RKO (cell line): ENCODE results near the gene NELFB.

Experiments
- DNase-seq: peaks from one replicate; pipeline ENCODE4 v3.0.0-alpha.2; 2016; ENCODE audit warnings: low spot score

NELFB gene

DNA sequence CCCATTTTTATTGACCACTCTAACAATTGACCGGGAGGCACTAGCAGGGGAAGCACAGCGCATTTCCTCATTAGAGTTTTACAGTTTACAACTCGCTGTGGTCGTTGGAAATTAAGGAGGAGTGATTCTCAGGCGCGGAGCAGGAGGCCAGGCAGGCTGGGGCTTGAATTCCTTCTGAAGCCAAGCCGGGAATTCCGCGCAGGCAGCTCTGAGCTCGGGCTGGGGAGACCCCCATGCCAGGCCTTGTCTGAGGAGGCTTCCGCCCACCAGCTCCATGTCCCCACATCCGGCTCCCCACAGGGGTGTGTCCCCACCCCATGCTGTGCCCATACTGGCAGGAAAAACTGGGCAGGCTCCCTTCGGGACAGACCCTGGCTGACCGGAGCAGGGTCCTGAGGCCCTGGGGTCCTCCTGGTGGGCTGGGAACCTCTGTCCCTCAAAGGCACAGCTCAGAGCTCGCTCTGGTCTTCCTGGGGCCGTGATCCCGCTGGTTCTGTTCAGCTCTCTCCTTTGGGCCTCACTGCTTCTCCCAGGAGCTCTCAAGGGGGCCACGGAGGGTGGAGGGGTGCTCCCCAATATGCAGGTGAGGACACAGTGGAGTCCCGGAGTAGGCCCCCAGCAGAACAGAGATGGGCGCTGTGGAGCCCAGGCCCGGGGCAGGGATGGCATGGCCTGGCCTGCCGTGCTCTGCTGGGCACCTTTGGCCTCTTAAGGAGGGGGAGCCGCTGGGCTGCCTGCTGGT lies 48.2 kb downstream of the NELFB start:
- DNase-seq: no peak

DNA sequence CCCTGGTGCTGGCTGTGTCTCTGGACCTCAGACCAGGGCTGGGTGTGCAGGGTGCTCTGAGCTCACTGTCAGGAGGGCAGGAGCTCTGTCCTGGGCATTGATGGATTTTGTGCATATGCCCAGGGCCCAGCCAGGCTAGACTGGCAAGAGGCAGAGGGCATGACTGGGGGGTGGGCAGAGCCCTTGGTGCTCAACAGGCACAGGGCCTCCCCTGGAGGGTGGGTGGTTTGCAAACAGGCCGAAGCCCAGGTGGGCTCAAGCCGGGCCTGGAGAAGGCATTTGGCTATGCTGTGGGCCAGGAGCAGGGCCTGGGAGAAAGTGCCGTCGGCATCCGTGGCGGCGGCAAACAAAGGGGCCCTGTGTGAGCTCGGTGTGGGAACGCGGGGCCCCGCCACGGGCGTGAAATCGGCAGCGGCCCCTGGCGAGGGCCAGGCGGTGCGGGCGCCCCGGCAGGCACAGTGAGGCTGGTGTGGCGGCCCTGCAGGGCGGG lies 48.8 kb downstream of the NELFB start:
- no peak for DNase-seq

DNA sequence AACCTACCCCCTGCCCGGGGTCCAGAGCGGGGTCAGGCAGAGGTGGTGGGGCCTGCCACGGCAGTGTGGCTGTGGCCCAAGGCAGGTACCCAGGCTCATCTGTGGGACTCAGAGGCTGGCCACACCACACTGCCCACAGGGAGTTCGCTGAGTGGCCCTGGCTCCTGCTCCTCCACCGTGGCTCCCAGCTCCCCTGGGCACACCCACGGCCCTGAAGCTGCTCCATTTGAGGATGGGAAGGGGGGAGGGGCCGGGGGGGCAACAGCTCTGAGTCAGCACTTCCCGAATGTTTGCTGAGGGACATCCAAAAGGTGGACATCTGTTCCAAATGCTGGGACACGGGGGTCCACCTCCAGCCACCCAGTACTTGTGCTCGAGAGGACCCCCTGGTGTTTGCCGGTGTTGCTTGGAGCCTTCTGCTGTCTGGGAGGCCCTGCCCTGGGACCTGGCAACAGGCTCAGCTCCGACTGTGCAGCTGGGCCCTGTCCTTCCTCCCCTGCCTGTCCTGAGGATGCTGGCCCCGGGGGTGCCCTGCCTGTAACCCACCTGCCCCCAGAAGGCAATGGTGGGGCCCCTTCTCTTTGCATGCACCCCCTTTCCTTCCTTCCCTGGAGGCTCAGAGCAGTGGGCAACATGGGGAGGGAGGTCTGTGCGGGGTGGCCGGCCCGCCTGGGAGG lies 49.4 kb downstream of the NELFB start:
- DNase-seq: peak; percentile 56

DNA sequence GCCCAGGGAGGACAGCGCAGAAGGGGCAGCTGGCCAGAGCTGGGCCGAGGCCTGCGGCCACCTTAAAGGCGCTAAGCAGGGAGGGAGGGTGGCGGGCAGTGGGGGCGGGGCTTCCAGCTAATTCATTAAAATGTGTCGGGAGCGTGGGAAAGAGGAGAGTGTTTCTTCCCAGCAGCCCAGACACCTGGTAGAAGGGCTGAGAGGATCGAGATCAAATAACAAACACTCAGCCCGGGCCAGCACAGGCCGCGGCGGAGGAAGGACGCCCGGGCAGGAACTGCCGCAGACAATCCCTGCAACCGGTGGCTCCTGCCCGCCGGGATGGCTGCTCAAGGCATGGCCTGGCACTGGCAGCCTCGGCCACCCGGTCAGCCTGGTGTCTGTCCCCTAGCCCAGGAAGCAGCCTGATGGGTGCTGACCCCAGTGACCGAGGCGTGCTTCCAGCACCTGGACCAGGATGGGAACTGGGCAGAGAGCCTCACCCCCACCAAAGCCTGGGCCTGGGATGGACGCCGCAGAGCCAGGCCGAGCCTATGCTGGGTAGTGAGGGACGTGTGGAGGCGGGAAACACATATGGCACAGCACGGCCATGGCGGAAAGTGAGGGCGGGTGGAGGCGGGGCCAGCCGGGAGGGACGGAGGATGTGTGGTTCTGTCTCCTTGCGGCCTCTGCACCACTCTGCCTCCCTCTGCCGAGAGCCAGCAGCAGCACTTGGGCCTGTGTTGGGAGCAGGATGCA lies 50.1 kb downstream of the NELFB start:
- DNase-seq: peak; percentile 59

DNA sequence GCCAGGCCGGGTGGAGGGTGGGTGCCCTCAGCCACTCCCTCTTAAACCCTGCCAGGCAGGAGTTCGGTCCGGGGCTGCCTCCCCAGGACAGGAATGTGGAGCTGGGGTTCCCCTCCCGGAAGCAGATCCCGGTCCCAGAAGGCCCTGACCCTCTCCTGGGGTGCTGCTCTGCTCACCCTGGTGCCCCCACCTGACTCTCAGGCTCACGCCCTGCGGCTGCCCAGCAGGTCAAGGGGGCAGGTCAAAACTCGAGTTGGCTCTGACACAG lies 50.6 kb downstream of the NELFB start:
- no peak for DNase-seq

DNA sequence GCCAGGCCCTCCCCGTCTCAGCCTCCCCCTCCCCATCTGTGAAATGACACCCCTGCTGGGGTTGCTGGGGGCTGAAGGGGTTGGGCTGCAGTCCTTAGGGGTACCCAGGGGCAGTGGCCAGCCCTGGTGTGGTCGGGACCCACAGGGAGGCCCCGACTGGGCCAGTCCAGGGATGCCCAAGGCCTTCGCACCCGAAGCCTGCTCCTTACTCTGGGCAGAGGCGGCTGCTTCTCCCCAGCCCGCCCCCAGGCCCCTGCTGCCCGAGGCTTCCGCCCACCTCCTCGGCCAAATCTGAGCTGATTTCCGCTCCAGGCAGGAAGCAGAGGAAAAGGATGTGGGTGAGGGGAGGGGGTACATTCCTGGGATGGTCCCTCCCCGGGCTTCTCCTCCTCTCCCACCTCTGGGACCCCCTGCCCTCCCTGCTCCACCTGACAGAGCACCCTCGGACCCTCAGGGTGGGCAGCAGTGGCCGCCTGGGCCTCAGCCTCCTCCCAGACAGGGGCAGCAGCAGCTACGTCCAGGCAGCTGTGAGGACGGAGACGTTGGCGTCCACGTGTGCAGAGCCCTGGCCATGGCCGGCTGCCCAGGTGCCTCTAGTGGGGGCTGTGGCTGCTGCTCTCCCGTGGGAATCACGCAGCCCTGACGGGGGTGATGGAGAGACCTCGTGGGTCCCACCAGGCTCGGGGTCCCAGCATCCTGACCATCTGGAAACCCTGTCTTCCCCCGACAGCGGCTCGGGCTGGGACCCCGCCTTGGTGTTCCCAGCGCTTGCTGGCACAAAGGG lies 51.1 kb downstream of the NELFB start:
- DNase-seq: no peak

DNA sequence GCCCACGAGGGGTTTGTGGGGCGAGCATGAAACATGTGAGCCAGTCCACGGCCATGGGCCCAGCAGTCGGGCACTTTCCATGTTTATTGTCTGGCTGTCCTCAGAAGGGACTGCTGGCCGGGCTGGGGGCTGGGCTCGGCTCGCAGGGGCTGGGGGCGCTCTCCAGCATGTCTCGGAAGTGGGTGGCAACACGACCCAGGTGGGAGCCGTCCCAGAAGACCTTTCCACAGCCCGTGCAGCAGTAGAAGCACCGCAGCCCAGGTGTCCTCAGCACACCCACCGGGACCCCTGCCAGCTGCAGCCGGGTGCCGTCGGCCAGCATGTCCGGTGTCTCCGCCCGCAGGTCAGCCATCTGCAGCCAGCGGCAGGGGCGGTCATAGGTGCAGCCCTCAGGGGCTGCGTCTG lies 51.7 kb downstream of the NELFB start:
- no peak for DNase-seq

DNA sequence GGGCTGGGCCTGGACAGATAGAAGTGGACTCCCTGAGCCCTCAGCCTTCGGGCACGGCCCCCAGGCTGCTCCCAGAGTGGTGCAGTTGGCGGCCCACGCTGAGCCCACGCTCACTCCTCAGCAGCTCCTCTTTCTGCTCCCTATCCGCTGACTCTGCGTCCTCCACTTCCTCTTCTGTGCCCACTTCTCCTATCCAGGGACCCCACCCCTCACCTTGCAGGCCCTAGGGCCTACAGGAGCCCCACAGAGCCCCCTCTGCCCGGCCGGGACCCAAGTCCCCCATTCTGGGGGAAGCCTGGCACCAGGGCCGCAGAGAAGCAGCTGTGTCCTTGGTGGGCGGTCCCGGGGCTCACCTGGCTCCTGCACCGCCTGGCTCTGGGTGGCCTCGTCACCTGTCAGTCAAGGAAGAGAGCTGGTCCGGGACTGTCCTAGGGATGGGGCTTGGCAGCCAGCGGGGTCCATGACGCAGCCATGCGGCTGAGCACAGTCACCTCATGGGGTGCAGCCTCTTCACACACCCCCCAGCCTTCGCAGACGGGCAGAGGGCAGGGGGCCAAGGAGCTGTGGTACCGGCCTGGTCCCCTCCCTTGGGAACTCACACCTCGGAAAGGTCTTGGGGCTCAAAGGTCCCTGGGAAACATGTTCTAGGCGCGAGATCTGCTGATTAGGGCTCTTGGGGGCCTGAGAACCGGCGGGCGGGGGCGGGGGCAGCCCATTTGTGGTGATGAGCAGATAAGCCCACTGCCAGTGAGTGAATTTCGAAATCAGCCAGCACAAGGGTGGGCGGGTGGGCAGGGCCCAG lies 52.3 kb downstream of the NELFB start:
- DNase-seq: no peak

DNA sequence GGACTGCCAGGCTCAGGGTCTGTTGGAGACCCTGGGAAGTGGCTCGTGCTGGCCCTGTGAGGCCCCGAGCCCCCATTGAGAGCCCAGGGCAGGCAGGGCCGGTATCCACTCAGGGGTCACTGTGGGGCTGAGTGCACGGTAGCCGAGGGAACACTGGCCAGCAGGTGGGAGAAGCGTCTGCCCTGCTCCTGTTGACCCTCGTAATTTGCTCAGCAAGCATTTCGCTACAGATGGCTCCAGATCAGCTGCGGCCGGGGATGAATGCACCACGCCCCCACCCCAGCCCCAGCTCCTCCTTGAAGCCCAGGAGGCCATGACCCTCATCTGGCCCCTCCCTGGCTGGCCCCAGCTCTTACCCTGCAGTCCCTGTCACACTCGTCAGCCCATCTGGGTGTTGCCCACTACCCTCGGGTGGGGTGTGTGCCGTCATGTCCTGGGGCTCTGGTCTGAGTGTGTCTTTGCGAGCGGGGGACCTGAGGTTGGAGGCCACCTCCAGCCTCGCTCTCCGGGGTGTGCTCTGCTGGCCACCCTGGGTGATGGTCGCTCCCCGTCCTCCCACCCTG lies 53.0 kb downstream of the NELFB start:
- no peak for DNase-seq

DNA sequence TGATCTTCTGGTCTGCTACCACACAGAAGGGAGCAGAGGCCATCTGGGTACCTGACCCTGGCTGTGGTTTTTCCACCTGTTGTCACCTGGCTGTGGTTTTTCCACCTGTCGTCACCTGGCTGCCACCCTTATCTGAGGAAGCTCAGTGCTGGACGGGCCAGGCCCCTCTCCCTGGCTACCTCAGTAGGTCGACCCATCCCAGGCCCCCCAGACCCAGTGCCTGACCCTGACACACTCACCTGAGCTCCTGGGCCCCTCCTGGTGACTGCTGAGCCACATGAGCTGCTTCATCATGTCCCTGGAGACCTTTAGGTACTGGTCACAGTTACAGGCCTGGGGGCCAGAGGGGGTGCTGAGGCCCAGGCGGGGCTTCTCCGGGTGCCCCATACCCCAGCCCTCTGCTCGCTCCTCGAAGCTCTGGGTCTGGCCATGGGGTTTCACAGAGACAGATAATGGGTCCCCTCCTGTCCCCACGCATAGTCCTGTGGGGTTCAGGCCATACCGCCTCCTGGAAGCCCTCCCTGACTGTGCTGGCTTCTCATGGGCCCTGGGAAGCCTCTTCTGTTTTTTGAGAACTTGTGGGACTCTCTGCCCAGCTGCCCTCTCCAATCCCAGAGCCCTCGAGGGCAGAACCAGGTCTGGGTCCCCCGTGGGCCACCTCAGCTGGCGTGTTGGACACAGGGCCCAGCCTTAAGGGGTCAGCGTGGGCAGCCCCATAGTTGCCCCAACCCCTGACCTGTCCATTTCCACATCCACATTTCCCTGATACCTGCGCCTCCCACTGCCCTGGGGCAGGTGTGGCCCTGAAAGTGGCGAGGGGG lies 54.5 kb downstream of the NELFB start:
- no peak for DNase-seq

DNA sequence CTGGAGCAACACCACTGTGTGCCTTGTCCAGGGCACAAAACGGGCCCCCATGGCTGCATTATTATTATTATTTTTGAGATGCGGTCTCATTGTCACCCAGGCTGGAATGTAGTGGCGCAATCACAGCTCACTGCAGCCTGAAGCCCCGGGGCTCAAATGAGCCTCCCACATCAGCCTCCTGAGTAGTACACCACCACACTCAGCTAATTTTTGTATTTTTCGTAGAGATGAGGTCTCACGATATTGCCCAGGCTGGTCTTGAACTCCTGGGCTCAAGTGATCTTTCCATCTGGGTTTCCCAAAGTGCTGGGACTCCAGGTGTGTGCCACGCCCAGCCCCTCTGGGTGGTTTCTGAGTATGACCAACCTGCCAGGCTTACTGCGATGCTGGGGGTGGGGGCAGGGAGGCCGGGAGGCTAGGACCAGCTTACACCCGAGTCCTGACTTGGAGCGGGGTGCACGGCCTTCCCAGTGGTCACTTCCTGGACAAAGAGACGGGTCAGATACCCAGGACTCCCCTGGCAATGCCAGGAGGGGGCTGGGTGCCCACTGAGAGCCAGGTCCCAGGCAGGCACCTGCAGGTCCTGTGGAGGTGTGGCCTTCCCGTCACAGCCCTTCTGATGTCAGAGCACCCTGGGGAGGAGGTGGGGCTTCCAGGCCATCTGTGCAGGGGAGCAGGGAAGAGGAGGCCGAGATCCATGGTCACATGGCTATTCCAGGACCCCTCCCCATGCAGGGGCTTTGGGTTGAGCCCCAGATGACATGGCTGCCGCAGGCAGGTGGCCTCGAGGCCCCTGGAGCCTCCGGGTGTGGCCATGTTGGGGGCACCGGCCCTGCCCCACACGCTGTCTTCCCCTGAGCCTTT lies 55.3 kb downstream of the NELFB start:
- no peak for DNase-seq

DNA sequence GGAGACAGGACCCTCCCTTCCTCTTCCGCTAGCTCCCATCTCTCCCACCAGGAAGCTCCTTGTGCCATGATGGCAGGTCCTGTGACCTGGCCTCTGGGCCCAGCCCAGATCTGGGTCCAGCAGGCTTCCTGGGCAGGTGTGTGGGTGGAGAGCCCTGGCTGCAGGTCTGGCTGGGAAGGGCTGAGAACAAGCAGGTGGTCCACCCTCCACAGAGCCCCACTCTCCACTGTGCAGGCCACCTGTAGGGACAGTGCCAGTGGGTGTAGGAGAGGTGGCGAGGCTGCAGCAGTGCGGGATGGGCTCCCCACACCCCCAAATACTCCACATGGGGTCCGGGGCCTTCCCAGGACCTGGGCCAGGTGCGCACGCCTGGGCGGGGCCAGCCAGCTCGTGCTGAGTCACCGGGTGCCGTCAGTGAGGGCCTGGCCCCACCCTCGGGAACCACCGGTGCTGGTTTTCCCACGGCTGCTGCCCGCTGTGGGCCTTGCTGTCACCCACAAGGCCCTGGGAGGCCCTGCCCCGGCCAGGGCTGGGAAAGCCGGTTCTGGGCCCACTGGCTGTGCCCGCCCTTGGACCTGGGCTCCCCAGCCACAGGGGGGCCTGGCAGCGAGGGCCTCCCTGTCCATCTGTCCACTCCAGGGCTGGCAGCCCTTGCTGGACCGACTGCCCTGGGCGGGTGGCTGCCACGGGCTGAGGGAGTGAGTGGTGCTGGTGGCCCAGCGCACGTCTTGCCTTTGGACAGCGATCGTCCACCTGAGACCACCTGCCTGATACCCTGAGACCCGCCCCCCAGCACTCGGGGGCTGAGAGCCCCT lies 56.3 kb downstream of the NELFB start:
- DNase-seq: no peak

DNA sequence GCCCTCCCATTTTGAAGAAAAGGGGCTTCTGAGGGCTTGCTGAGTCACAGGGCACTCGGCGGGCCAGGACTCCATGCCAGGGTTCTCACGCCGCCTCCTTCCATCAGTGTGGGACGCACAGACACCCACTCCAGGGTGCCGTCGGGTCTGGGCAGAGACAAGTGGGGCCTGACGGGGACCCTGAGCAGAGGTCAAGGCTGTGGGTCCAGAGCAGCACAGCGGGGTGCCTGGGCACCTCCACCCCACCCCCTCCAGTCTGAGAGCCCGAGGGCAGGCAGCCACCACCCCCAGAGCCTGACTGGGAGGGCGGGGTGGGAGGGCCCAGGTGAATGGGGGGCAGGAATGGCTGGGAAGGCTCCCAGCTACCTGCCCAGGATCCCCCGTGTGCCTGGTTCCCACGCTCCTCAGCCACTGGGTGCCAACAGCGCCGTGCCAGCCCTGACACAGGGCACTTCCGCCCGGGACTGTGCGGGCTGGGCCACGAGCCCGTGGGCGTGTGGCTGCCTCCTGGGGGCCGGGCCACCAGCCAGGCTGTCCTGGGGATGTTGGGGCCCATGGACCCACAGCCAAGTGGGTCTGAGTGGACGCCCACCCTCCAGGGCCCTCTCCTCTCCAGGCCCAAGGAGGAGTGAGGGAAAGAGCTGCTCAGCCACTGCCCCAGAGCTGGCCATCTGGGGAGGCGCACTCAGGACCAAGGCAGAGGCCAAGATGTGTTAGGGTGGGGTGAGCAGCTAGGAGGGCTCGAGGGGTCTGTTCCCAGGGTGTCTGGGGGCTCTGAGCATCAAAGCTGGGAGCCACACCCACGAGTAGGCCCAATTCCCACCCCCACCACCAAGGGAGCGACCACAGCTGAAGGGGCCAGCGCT lies 57.1 kb downstream of the NELFB start:
- DNase-seq: no peak

DNA sequence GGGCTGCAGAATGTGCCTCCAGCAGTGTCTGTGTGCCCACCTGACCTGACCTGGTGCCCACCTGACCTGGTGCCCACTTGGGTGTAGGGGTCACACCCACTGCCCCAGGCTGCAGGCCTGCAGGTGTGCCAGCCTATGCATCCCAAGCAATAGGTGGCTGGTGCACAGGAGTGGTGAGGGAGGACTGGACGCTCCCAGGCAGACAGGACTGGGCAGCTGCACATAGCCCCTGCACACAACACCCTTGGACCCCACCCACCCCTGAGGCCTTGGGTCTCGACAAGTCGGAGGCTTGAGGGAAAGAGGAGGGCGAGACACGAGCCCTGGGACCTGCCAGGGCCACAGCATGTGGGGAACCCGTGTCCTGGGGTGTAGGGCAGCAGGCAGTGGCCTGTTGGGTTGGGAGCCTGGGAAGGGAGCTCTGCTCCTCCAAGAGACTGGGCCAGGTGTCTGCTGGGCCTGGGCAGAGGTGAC lies 57.8 kb downstream of the NELFB start:
- DNase-seq: no peak

DNA sequence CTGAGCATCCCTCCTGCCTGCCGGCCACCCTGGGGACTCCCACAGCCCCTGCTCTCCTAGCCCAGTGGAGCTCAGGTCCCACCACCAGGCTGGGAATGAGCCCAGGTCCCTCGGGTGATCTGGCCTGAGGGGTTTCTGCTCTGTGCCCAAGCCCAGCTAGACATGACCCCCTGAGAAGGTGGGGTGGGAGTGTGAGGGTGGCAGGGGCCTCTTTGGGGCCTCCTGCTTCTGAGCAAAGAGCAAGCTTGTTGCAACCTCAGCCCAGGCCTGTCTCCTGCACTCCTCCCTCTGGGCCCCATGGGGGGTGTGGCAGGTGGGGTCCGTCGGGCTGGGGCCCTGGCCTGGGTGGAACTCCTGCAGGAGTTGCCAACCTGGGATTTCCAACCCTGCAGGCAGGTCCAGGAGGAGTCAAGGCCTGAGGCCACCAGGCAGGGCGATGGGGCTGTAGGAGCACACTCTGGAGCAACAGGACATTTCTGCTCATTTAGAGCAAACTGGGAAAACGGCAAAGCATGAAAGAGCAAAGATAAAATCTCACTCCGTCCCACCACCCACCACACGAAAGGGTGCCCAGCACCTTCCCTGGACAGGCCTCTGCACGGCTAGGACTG lies 58.3 kb downstream of the NELFB start:
- DNase-seq: no peak

DNA sequence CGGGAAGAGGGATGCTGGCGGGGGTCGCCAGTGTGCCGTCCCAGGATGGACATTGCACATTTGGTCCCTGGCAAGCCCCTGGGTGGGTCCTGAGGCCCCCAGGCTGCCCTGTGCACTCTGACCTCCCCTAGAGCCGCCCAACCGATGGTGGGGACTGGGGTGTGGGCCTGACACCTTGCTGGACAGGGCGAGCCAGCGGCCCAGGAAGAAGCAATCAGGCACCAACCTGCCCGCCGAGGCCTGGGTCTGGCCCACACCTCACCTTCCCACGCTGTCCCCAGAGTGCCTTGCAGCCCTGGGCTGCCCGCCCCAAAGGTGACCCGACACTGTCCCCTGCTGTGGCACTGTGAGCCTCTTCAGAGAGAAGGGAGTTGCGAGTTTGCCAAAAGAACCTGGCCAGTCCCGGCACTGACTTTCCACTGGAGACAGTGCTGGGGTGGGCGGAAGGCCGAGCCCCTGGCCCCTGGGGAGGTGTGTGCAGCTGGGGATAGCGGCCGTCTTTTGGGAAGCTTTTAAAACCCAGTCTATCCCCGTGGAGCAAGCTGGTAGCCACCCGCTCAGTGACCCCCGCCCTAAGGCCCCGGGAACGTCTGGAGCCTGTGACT lies 58.9 kb downstream of the NELFB start:
- DNase-seq: no peak
